GM23338 (cell line): Measurements from ENCODE around the gene BAG5. TPM values are rescaled to one million over a fixed set of nuclear protein-coding genes. Genes with fewer than 3 reads are reported as not detected.

ENCODE experiments used
- ATAC-seq: fragments of 200-7000 bp; cut with Tn5 transposase; 3 replicates; pipeline ENCODE4 v1.9.1; 2020
- DNase-seq: peaks from one replicate; pipeline ENCODE4 v3.0.0-alpha.2; 2015; ENCODE audit warnings: low spot score
- H2AFZ ChIP-seq: fragments of 200-600 bp; sonication (generic); 2 replicates; pipeline ENCODE4 v1.8.0; 2016; ENCODE audit warnings: antibody characterized with exemption, mild to moderate bottlenecking, moderate library complexity
- H3F3A ChIP-seq: fragments of 200-600 bp; sonication (generic); replicated peaks from 2 replicates; pipeline ENCODE4 v1.8.0; 2017; ENCODE audit warnings: antibody characterized with exemption, mixed run types, low read depth
- H3K27ac ChIP-seq: fragments of 200-600 bp; sonication (generic); 2 replicates; pipeline ENCODE4 v1.6.1; 2016; ENCODE audit warnings: low read depth
- H3K27me3 ChIP-seq: fragments of 200-600 bp; sonication (generic); 2 replicates; pipeline ENCODE4 v1.8.0; 2016; ENCODE audit warnings: mild to moderate bottlenecking, mixed run types, moderate library complexity; ENCODE audit not compliant: insufficient read depth
- H3K36me3 ChIP-seq: fragments of 200-600 bp; sonication (generic); 2 replicates; pipeline ENCODE4 v1.8.0; 2016; ENCODE audit warnings: mild to moderate bottlenecking; ENCODE audit not compliant: insufficient read depth
- H3K4me1 ChIP-seq: fragments of 200-600 bp; sonication (generic); 2 replicates; pipeline ENCODE4 v1.8.0; 2016; ENCODE audit warnings: mild to moderate bottlenecking, moderate library complexity; ENCODE audit not compliant: insufficient read depth
- H3K4me2 ChIP-seq: fragments of 200-600 bp; sonication (generic); 2 replicates; pipeline ENCODE4 v1.7.1; 2017; ENCODE audit warnings: mixed run types
- H3K4me3 ChIP-seq: fragments of 200-600 bp; sonication (generic); 2 replicates; pipeline ENCODE4 v1.6.1; 2016; ENCODE audit warnings: mixed run types
- H3K79me2 ChIP-seq: fragments of 200-600 bp; sonication (generic); replicated peaks from 2 replicates; pipeline ENCODE4 v1.8.0; 2017; ENCODE audit warnings: mild to moderate bottlenecking; ENCODE audit not compliant: insufficient read depth
- H3K9me2 ChIP-seq: fragments of 200-600 bp; sonication (generic); 2 replicates; pipeline ENCODE4 v1.8.0; 2017; ENCODE audit not compliant: insufficient read depth
- H4K20me1 ChIP-seq: fragments of 200-600 bp; sonication (generic); replicated peaks from 2 replicates; pipeline ENCODE4 v1.8.0; 2017; ENCODE audit warnings: mild to moderate bottlenecking; ENCODE audit not compliant: insufficient read depth
- H3K27ac Mint-ChIP-seq: 2 replicates; pipeline ENCODE4 v1.8.0; 2020; ENCODE audit warnings: inconsistent platforms, mild to moderate bottlenecking, moderate library complexity, mixed read lengths
- H3K27me3 Mint-ChIP-seq: 3 replicates; pipeline ENCODE4 v1.8.0; 2022; ENCODE audit warnings: low read depth, mild to moderate bottlenecking, moderate library complexity, mixed read lengths, inconsistent platforms; ENCODE audit not compliant: insufficient read depth, poor library complexity
- H3K36me3 Mint-ChIP-seq: 3 replicates; pipeline ENCODE4 v1.8.0; 2021; ENCODE audit warnings: low read depth, mild to moderate bottlenecking, inconsistent platforms, moderate library complexity, mixed read lengths
- H3K4me1 Mint-ChIP-seq: 3 replicates; pipeline ENCODE4 v1.8.0; 2020; ENCODE audit warnings: mild to moderate bottlenecking, inconsistent platforms, mixed read lengths
- H3K4me3 Mint-ChIP-seq: 3 replicates; pipeline ENCODE4 v1.8.0; 2021; ENCODE audit warnings: moderate library complexity, mild to moderate bottlenecking, inconsistent platforms, mixed read lengths
- H3K9me3 Mint-ChIP-seq: 3 replicates; pipeline ENCODE4 v1.8.0; 2020; ENCODE audit warnings: moderate library complexity, mild to moderate bottlenecking, inconsistent platforms, mixed read lengths
- CREB1 ChIP-seq: fragments of 250-450 bp; sonication (Bioruptor Pico); IDR thresholded peaks from 2 replicates; pipeline ENCODE4 v1.5.0; 2020; ENCODE audit warnings: low read depth, mild to moderate bottlenecking, moderate library complexity
- CTCF ChIP-seq, 2 experiments: fragments of 200-600 bp in 1 of 2; sonication (generic) in 1 of 2; conservative IDR thresholded peaks; 2 replicates each; pipeline versions ENCODE4 v1.5.1 to v1.6.1; 2016 to 2017; ENCODE audit warnings: antibody characterized with exemption in 2 of 2, low read depth in 2 of 2, mild to moderate bottlenecking in 2 of 2, moderate library complexity in 1 of 2
- POLR2AphosphoS5 ChIP-seq: IDR thresholded peaks from 2 replicates; pipeline ENCODE4 v1.6.1; 2016; ENCODE audit warnings: antibody characterized with exemption, low read depth
- STAT1 ChIP-seq: IDR thresholded peaks from one replicate; pipeline ENCODE4 v1.6.1; 2016; ENCODE audit warnings: antibody characterized with exemption; ENCODE audit not compliant: unreplicated experiment
- ZNF331 ChIP-seq: fragments of 250-450 bp; sonication (Bioruptor Pico); IDR thresholded peaks from 2 replicates; pipeline ENCODE4 v1.5.0; 2020; ENCODE audit warnings: low read depth, mild to moderate bottlenecking, moderate library complexity
- ZNF462 ChIP-seq: fragments of 250-450 bp; sonication (Bioruptor Pico); IDR thresholded peaks from 2 replicates; pipeline ENCODE4 v1.5.0; 2020; ENCODE audit warnings: mild to moderate bottlenecking, moderate library complexity
- polyA plus RNA-seq: library from polyadenylated mRNA; unstranded; fragments of >200 nt; fragmentation: Nextera tagmentation; extraction: Ambion mirVana; gene quantifications from 2 replicates; pipeline ENCODE4 v1.2.1, GENCODE V29; 2016
- total RNA-seq: library from RNA; depleted of rRNA; stranded (reverse); fragments of >200 nt; shearing (Covaris generic); gene quantifications from 2 replicates; pipeline ENCODE4 v1.2.3, GENCODE V29; 2014

The BAG5 gene
- total and polyA plus RNA-seq, 2 experiments from 2014 or later = 21.1 to 29.2 TPM

GRCh38 chr14:103508521-103509329 is 53.7 kb downstream of the BAG5 start:
- Histone ChIP-seq H3F3A (peaks cover 11% of the 10 kb centered on the region; the same call in 1 of the 2 replicates), H3K79me2 (no peaks in the 10 kb centered on the region), H4K20me1 (no peaks in the 10 kb centered on the region; the same call in 1 of the 2 replicates), H3K4me3 (no peak overlapping the region), H3K4me2 (no peak overlapping the region), H3K9me2 (no peaks in the 10 kb centered on the region), H2AFZ (no peak overlapping the region), H3K36me3 (peaks cover 7% of the 10 kb centered on the region; the same call in 1 of the 2 replicates), H3K27me3 (no peaks in the 10 kb centered on the region), H3K27ac (no peak overlapping the region), H3K4me1 (no peaks in the 10 kb centered on the region)
- Mint-ChIP-seq H3K9me3 (no peaks in the 10 kb centered on the region), H3K4me1 (no peaks in the 10 kb centered on the region; the same call in 2 of the 3 replicates), H3K4me3 (no peak overlapping the region), H3K27ac (no peak overlapping the region), H3K27me3 (peaks cover 16% of the 10 kb centered on the region), H3K36me3 (peaks cover 40% of the 10 kb centered on the region)
- TF ChIP-seq ZNF331 (CRISPR knock-in tag) (no peak), CREB1 (no peak), ZNF462 (CRISPR knock-in tag) (no peak), STAT1 (no peak), POLR2AphosphoS5 (no peak), CTCF (conservative IDR thresholded peaks at IDR 0.05; ENCODE audit: low read depth in 2 of 2) (no peak)
- ATAC-seq (no peak), DNase-seq (no peak)
